ENCODE data around the gene SFN.
"Not testable (repeated sequence)": the region's sequence is repeated elsewhere in the genome, so short reads cannot be mapped to it uniquely, and the experiment has no call there.

Gene SFN

DNA sequence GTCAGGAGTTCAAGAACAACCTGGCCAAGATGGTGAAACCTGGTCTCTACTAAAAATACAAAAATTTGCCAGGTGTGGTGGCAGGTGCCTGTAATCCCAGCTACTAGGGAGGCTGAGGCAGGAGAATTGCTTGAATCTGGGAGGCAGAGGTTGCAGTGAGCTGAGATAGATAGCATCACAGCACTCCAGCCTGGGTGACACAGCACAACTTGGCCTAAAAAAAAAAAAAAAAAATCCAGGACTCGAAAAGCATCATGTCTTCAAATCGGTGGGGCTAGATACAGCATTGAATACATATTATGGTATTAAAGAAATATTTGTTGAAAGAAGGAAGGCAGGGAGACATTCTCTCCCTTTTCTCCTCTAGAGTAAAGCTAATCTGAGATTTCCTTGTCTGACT, 10.1 kb downstream of the SFN start:
- not testable (repeated sequence) for DNase-seq

DNA sequence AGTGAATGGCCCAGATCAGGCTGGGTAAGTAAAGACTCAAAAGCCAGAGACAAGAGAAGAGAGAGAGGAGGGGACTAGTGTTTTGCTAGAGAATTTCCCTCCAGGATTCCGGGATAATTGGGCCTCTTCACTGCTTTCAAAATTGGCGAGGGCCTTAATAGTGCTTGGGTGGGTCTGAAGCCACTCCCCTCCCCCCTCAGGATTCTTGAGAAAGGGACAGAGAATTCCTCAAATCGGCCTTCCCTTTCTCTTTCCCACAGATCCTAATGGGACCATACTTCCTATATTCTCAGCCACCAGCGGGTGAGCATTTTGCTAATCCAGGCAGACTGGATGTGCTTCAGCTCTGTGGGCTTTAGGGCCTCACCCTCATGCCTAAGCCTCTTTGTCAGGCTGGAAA, 11.9 kb downstream of the SFN start:
- DNase-seq: no peak

DNA sequence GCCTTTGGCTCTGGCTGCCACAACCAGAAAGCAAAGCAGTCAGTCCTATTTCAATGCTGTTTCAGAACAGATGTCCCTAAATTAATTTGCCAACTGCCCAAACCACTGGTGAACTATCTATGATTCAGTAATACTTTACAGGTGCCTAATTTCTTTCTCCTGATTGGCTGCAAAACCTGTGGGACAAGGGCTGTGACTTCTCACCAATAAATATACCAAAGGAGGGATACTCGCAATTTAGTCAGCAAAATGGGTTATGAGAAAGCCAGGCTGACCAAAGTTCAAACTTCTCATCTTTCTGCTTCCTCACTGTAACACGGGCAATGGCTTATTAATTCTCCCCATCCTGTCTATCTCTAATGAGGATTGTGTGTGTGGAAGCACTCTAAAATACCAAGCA, 14.4 kb downstream of the SFN start:
- no peak for DNase-seq

DNA sequence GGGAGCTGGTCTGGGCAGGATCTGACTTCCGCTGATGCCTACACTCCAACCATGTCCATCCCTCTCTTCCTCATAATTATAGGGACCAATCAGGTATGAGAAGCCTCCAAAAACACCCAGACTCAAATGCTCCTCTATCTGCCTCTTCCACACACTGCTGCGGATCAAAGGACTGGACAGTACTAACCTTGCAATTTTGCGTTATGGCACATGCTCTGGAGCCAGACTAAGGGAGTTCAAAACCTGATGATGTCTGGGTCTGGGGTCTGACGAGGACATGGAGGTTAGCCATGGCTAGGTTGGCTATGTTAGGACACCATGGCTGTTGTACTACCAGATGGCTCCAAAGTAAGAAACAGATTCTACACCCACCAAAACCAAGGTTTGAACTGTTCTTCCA, 16.8 kb downstream of the SFN start:
- DNase-seq: no peak

DNA sequence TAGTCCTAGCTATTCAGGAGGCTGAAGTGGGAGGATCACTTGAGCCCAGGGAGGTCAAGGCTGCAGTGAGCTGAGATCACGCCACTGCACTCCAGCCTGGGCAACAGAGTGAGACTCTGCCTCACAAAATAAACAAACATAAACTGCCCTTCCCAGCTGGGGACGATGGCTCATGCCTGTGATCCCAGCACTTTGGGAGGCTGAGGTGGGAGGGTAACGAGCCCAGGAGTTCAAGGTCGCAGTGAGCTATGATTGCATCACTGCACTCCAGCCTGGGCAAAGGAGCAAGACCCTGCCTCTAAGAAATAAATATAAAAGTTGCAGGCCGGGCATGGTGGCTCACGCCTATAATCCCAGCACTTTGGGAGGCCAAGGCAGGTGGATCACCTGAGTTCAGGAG, 18.7 kb downstream of the SFN start:
- not testable (repeated sequence) for DNase-seq

DNA sequence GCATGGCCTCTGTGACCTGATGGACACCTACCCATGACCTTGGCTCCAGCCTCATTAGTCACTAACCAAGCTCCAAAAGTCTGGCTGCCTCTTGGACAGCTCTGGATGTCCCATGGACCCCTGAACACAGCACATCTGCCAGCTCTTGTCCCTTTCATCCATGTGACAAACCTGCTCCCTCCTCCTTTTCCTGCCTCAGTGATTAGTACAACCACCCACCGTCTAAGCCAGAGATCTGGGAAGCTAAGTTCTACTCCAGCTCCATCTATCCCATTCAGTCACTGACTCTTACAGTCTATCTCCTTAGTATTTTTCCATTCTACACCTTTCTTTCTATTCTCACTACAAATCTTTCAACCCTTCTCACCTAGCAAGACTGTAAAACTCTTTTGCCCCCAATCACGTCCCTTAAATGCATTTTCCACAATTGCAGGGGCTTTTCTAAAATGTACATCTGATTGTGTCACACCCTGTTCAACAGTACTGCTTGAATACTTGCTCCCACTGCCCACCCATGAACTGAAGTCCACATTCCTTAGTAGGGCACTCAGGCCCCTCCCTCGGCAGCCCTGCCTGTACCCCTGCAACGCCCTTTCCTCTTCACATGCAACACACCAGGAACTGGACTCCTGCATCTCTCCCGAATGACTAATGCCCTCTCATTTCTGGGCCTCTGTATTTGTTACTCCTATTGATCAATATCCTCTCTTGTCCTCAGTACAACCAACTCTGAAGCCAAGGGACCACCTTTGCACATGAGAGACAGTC, 19.9 kb downstream of the SFN start:
- DNase-seq: no peak

DNA sequence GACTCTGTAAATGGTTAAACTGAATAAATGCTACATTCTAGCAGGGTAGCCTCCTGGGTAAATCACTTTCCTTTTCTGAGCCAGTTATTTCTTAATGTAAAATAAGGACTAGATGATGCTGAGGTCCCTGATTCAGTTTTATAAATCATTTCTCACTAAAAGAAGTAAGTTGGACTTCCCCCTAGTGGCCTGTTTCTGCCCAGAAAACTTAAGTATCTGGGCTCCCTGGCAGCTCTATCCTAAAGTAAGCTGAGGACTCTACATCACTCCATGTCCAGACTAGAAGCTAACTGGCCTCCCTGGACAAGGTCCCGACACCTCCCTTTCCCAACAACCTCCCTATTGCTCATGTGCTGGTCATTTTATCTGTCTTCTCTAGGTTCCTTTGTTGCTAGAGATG, 24.2 kb downstream of the SFN start:
- DNase-seq: peak; percentile 35

DNA sequence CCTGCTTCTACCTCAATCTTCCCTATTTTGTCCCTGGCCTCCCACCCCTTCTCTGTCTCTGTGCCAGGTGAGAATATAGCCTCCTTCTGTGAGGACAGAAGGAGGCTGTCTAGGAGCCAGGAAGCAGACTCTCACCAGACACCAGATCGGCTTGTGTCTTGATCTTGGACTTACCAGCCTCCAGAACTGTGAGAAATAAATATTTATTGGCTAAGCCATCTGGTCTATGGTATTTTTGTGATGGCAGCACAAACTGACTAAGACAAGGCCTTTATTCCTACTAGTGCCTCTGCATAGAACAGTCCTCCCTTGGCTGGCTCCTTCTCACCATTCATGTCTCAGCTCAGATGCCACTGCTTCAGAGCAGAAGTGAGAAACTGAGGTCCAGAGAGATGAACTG, 25.3 kb downstream of the SFN start:
- no peak for DNase-seq

DNA sequence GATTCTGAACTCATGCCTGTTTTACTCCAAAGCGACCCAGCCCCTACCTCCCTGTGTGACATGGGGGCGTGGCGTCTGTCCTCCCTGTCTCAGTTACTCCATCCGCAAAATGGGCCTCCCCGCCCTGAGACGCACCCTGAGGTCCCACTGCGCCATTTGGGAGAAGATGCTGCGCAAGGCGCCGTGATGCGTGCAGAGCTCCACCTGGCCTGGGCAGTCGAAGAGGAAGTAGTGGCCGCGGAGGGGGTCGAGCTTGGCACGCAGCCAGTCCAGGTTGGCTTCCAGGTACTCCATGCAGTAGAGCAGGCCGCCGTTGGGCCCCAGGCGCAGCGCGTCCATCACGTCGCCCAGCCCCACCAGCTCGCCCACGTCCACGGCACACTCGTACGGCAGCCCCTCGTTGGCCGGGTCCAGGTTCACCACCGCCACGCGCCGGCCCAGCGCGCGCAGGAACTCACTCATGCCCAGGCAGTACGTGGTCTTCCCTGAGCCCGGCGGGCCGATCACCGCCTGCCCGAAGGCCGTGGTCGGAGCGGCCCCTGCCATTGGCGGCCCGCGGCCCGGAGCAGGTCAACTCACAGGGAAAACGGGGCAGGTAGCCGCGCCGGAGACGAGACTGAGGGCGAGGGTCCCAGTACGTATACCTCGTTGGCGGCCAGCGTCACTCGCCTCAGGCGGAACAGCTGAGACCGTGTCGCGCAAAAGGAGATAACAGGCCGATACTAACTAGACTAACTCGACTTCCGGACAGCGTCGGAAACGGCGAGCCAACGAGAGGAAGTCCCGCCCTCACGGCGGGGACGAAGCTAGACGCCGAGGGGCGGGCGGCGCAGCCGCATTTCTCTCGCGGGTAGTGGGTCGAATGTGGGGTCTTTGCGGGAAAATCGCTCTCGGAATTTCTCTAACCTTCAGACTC, 26.9 kb downstream of the SFN start, which contains the start of gene GPN2:
TSS of gene GPN2 (minus strand) at position 733 of the 916 bp plus-strand sequence. CDS start at position 546, 187 bp downstream.
- DNase-seq: peak; percentile 80

DNA sequence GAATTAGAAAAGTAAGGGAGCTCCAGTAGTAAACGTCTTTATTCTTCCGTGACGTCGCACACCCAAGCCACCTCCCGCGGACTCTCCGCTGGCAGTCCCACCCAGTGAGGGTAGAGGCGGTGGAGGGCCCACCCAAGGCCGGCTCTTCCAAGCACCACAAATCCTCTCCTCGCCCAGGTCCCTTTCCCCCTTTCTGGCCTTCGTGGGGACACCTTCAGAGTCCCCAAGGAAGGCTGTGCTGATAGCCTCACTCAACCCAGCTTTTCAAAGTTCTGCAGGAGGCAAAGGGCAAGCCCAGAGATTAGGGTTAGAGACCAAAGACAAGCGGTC, 27.5 kb downstream of the SFN start:
- DNase-seq: no peak

DNA sequence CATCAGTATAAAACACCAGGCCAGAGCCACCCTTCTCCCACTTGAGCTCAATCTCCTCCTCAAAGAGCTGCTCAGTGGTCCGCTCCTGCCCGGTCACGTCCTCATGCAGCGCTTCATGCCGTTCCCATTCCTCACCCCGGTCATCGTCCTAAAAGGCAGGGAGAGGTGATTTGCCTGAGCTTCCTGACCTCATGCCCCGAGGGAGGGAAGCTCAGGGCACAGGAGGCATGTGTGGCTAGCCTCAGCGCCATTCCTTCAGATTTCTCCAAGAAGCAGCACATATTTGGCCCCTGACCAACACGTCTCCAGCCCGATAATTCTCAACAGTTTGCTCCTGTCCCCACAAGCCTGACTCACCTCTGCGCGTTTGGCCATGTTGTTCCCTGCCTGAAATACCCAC, 31.3 kb downstream of the SFN start:
- no peak for DNase-seq

DNA sequence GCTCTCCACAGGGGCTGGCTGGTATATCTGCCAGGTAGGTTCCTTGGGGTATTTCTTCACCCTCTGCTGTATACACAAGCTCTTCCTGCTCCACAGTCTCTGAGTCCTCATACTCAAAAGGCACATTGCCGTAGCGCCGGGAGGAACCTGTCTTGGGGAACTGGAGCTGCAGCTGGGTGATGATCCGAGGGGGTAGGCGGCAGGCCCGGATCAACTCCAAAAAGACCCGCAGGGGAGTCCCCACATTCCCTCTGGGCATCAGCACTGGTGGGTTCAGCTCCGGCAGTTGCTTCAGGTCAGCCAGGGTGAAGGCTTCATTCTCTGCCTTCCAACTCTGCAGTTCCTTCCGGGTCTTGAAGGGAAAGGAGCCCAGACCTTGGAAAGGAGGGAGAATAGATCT, 34.4 kb downstream of the SFN start:
- no peak for DNase-seq

DNA sequence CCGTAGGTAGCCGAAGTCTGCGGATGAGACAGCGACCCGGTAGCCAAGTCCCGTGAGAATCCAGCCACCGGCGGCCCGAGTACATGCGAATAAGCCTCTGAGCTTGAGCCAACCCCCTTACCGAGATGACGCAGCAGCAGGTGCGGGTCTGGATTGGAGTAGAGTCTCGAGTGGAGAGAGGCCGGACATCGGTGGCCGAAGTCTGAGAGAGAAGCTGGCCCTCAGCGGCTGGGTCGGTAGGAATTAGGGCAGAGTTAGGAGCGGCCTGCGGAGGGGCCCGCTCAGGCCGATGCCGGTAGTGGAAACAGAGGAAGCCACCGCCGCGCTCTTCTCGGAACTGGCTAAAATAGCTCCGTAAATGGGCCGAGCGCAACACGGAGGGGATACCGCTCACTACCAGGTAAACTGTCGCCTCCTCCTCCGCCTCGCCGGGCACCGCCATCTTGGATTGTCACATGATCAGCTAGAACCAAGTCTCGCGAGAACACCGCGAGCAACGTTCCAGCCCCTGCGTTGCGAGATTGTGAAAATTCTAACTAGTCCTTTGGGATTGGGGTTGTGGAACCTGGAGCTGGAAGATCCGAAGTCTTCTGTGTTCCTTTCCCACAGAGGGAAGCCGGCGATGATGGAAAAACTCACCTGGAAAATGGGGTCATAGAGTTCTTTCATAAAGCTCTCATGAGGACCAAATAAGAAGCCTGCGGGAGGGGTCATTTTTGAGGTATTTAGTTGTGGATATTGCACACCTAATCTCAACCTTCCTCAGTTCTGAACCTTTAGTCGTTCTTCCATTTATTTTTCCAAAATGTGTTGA, 37.3 kb downstream of the SFN start, which contains the start of gene GPATCH3:
TSS of gene GPATCH3 (minus strand) at position 467 of the 814 bp plus-strand sequence. CDS start at position 442, 25 bp downstream.
- DNase-seq: peak; percentile 96

DNA sequence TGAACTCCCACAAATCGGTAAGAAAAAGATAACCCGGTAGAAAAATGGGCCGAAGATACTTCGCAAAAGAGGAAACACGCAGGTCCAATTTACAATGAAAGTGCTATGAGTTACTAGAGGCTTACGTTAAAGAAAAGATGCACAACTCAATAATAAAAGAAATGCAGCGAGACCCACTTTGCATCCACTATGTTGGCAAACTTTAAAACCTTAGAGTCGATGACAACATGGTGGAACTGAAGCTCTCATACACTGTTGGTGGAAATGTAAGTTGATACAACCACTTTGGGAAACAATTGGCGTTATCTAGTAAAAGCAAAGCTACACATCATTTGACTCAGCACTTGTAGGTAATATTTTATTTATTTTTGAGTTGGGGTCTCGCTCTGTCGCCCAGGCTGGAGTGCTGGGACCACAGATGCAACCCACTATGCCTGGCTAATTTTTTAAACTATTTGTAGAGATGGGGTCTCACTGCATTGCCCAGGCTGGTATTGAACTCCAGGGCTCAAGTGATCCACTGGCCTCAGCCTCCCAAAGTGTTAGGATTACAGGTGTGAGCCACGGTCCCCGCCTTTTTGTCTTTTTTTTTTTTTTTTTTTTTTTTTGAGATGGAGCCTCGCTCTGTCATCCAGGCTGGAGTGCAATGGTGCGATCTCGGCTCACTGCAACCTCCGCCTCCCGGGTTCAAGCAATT, 38.0 kb downstream of the SFN start:
- DNase-seq: peak; percentile 13

DNA sequence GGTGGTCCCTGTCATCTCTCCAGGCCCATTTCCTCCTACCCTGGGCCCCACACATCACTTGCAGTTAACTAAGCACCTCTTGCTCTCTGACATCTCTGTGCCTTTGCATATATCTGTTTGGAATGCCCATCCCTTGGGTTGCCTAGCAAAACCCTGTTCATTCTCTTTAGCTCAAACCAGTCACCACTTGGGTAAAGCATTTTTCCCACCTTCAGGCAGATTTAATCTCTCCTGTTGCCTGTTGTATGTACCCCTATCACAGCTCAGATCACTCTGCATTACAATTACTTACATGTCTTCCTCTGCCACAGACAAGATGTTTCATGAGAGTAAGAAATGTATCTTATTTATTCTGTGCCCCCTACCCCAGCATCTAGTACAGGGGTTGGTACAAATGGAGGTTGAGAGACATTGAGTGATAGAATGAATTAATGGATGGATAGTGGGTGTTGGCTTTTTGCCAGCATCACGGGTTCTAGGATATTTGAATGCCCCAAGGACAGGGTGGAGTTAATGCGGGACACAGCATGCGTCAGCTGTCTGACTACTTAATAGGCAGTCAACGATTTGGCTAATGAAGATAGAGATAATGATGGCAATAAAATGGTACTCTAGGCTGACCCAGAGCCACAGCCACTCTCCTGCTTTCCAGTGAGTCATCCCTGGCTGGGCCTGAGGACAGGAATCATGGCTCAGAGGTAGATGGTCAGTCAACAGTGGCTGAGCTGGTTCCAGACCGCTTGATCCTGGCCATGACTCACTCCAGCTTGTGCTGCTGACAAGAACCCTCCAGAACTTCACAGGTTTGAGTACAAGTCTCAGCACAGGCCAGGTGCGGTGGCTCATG, 44.3 kb downstream of the SFN start:
- no peak for DNase-seq

DNA sequence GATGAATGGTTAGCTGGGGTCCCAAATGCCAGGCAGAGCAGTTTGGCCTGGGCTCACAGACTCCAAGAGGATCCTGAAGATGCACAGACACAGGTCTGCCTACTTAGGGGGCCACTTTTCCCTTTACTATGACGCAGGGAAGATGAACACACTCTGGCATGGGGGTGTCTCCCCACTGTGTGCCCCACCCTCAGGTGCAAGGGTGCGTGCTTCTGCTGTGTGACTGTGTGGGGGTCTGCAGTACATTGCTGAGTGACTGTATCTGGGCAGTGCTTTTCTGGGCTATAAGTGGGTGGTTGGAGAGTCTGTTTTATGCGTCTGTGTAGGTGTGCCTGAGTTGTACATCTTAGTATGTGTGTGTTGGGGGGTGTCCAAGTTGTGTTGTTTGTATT, 47.0 kb downstream of the SFN start:
- DNase-seq: no peak

DNA sequence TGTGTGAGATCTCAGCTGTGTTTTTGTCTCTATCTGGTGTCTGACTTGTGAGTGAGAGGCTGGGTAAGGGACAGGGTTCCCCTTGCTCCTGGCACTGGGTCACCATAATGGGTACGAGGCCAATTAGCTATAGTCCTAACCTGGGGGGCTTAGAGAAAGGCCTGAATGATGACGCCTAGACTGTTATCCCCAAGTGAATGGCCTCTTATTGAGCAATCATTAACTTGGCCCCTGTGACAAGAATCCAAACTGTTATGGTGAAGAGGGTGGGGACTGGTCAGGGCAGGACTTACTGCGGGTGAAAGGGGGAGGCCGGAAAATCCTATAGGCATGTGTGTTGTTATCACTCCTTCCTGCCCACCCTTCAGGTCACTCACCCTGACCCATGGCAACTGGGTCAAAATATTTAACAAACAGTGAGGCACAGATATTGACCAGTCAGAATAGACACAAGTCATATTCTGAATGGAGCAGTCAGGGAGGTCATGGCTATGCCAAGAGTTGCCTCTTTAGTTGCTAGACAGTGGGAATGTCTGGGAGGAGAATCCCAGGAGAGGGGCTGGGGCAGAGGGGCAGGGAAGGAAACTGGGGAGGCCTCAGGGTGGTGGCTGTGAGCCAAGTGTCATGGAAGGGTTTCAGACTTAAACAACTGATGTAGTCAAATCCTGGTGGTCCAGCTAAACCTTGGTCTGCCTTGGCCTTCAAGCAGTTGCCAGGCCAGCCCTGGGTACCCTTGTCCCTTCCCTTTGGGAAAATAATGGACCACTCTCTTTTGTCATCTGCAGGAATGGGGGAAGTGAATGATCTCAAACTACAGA, 47.6 kb downstream of the SFN start:
- no peak for DNase-seq

DNA sequence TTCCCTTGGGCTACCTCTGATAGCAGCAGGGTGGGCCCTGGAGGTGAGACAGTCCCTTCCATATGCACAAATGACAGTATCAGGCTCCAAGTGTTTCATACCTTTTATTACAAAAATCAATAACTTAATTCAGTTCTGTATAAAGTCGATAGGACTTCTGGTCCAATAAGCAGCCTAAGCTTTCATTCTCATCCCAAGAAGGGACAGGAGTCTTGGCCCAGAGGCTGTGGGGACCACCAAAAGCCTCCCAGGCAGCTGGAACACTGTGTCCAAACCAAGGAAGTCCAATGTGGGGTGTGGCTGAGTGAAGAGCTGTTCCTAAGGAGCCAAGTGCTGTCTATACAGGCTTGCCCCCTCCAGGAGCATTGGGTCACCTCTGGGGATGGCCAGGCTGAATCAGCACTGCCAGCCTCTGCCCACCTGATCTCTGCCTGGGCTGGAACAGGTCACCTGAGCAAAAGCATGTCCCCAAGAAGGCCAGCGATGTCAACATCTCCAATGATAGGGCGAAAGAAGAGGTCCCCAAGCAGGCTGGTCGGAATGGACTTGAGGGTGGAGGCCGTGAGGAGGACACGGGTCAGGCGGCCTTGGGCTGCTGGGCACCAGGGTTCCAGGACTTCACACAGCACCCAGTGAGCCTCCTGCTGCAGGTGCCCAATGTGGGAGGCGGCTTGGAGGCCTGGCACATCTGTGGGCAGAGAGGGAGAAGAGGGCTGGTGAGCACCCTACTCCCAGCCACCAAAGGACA, 48.6 kb downstream of the SFN start:
- DNase-seq: no peak

DNA sequence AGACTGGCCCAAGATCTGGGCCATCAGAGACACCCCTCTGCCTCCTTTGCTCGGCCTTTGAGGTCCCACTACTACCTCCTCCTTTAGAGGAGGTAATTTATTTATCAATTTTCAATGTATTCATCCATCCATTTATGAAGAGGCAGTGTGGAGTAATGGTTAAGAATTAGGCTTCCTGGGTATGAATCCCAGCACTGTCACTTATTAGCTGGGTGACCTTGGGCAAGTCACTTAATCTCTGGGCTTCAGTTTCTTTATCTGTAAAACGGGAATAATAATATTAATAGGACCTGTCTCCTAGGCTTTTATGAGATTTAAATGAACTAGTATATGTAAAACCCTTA, 49.2 kb downstream of the SFN start:
- no peak for DNase-seq

DNA sequence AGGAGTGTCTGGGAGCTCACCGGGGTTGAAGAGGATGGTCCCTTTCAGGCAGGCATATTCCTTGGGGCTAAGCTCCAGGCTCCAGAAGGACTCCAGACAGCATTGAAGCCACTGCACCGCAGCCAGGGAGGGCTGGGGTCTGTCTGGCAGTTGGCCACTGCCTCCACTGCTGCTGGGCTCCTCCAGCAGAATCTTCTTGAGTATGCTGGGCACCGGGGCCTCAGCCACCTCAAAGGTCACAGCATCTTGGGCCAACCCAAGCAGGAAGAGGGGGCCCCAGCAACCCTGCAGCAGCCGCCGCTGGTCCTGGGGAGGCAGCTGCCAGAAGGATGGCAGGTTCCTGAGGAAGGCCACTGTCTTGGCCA, 50.4 kb downstream of the SFN start:
- no peak for DNase-seq

Data from suppressor macrophage treated with lipopolysaccharide for 4 hours (primary cell).